Mammary epithelial cell (primary cell): ENCODE data around the gene ADAM10.

ENCODE experiments used
- EZH2 ChIP-seq: IDR thresholded peaks from 2 replicates; pipeline ENCODE4 v1.6.1; 2012; ENCODE audit warnings: low read length, inconsistent platforms, borderline replicate concordance
- TF ChIP-seq, protein P1 (sequence below), 2 donors: IDR thresholded peaks in 1 of 2; conservative IDR thresholded peaks in 1 of 2; 2 replicates each; pipeline ENCODE4 v1.5.1; 2011 to 2012; ENCODE audit warnings: inconsistent platforms in 2 of 2, low read length in 2 of 2, mild to moderate bottlenecking in 2 of 2, control low read depth in 1 of 2, low read depth in 1 of 2; ENCODE audit not compliant: insufficient read depth in 1 of 2; ENCODE audit errors: extremely low read depth in 1 of 2

DNA sequence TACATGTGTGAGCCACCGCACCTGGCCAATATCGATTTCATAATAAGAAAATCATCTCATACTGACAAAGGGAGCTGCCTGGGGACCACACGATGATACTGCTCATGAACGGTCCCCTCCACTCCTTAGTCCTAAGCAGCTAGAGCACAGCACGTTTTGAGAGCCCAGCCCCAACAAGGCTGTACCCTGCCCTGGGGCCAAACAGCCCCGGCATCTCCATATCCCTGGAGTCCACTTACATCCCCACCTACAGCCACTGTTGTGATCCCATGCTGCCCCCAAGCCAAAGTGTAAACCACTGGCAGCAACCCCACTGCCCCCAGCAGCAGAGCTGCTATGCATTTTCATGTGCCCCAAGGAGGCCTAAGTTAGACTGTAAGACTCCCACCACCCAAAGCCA, 52.8 kb downstream of the ADAM10 start:
- TF ChIP-seq, protein P1, sequence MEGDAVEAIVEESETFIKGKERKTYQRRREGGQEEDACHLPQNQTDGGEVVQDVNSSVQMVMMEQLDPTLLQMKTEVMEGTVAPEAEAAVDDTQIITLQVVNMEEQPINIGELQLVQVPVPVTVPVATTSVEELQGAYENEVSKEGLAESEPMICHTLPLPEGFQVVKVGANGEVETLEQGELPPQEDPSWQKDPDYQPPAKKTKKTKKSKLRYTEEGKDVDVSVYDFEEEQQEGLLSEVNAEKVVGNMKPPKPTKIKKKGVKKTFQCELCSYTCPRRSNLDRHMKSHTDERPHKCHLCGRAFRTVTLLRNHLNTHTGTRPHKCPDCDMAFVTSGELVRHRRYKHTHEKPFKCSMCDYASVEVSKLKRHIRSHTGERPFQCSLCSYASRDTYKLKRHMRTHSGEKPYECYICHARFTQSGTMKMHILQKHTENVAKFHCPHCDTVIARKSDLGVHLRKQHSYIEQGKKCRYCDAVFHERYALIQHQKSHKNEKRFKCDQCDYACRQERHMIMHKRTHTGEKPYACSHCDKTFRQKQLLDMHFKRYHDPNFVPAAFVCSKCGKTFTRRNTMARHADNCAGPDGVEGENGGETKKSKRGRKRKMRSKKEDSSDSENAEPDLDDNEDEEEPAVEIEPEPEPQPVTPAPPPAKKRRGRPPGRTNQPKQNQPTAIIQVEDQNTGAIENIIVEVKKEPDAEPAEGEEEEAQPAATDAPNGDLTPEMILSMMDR (conservative IDR thresholded peaks at IDR 0.05 in 1 of 2, IDR thresholded peaks at IDR 0.05 in 1 of 2; ENCODE audit: extremely low read depth in 1 of 2, insufficient read depth in 1 of 2, low read depth in 1 of 2, low read length in 2 of 2): no peak
- TF ChIP-seq EZH2: no peak
